Keratinocyte (primary cell): Measurements from ENCODE around the gene RANBP17. TPM values are rescaled to one million over a fixed set of nuclear protein-coding genes. Genes with fewer than 3 reads are reported as not detected.

ENCODE experiments used
- DNase-seq: peaks from one replicate; pipeline ENCODE4 v3.0.0-alpha.2; 2011; ENCODE audit warnings: low read depth, missing footprints, low spot score
- FAIRE-seq: peaks from 2 replicates; lab custom pipeline; 2011; peaks lifted over from hg19 to GRCh38; lab: Jason Lieb, UNC
- H2AFZ ChIP-seq: 2 replicates; pipeline ENCODE4 v1.6.0; 2012; ENCODE audit warnings: low read length, control low read depth, inconsistent platforms; ENCODE audit not compliant: control insufficient read depth
- H3K27ac ChIP-seq: 2 replicates; pipeline ENCODE4 v1.5.1; 2011; ENCODE audit warnings: low read length; ENCODE audit not compliant: control insufficient read depth, insufficient read depth
- H3K27me3 ChIP-seq: 3 replicates; pipeline ENCODE4 v1.6.0; 2011; ENCODE audit warnings: low read length; ENCODE audit not compliant: control insufficient read depth, insufficient read depth; ENCODE audit errors: extremely low read depth
- H3K36me3 ChIP-seq, 2 experiments: 2 replicates in 1 of 2; 3 replicates in 1 of 2; pipeline ENCODE4 v1.5.1; 2011; ENCODE audit warnings: low read length in 2 of 2, mild to moderate bottlenecking in 1 of 2; ENCODE audit not compliant: control insufficient read depth in 2 of 2, insufficient read depth in 2 of 2; ENCODE audit errors: extremely low read depth in 1 of 2
- H3K4me1 ChIP-seq: 3 replicates; pipeline ENCODE4 v1.5.1; 2011; ENCODE audit warnings: low read length; ENCODE audit not compliant: control insufficient read depth, insufficient read depth; ENCODE audit errors: extremely low read depth
- H3K4me2 ChIP-seq: 3 replicates; pipeline ENCODE4 v1.6.0; 2011; ENCODE audit warnings: low read depth, low read length; ENCODE audit not compliant: control insufficient read depth, insufficient read depth; ENCODE audit errors: extremely low read depth
- H3K4me3 ChIP-seq, 3 experiments: fragments of 200-600 bp in 1 of 3; sonication (generic) in 1 of 3; 2 replicates in 2 of 3; 3 replicates in 1 of 3; pipeline ENCODE4 v1.5.1; 2011 to 2016; ENCODE audit warnings: low read length in 3 of 3, mild to moderate bottlenecking in 3 of 3, control low read depth in 2 of 3, inconsistent platforms in 1 of 3, low read depth in 1 of 3, mixed read lengths in 1 of 3, mixed run types in 1 of 3, moderate library complexity in 1 of 3; ENCODE audit not compliant: control insufficient read depth in 2 of 3, insufficient read depth in 2 of 3; ENCODE audit errors: extremely low read depth in 1 of 3
- H3K79me2 ChIP-seq: 2 replicates; pipeline ENCODE4 v1.6.0; 2012; ENCODE audit warnings: low read length; ENCODE audit not compliant: control insufficient read depth, insufficient read depth
- H3K9ac ChIP-seq: 3 replicates; pipeline ENCODE4 v1.6.0; 2011; ENCODE audit warnings: low read length; ENCODE audit not compliant: control insufficient read depth, insufficient read depth; ENCODE audit errors: extremely low read depth
- H3K9me1 ChIP-seq: 3 replicates; pipeline ENCODE4 v1.6.0; 2011; ENCODE audit warnings: low read length; ENCODE audit not compliant: control insufficient read depth, insufficient read depth; ENCODE audit errors: extremely low read depth
- H3K9me3 ChIP-seq: 2 replicates; pipeline ENCODE4 v1.5.1; 2012; ENCODE audit warnings: low read depth, low read length; ENCODE audit not compliant: control insufficient read depth
- H4K20me1 ChIP-seq: 3 replicates; pipeline ENCODE4 v1.6.0; 2011; ENCODE audit warnings: low read length; ENCODE audit not compliant: control insufficient read depth, insufficient read depth; ENCODE audit errors: extremely low read depth
- EZH2 ChIP-seq: IDR thresholded peaks from one replicate; pipeline ENCODE4 v1.6.1; 2012; ENCODE audit warnings: inconsistent platforms, mild to moderate bottlenecking, low read length, moderate library complexity
- dilution Hi-C: fragments of 300-500 bp; cut with MboI; formaldehyde crosslinking; loops from one replicate; pipeline ENCODE4 v1.7.0; 2020; ENCODE audit warnings: low sequenced_read_pairs; ENCODE audit not compliant: extremely low pct_ligation_motif_present
- polyA plus RNA-seq, 5 experiments: library from polyadenylated mRNA; depleted of rRNA in 3 of 5; stranded (reverse) in 3 of 5; stranded (forward) in 1 of 5; unstranded in 1 of 5; fragments of >200 nt; gene quantifications; 1 replicate in 1 of 5; 2 replicates in 3 of 5; 3 replicates in 1 of 5; pipeline versions ENCODE4 v1.2.1 to v1.2.3, GENCODE V29; 2011 to 2012; ENCODE audit warnings: missing spikeins in 2 of 5, low read depth in 1 of 5, low replicate concordance in 1 of 5
- TF ChIP-seq, protein P1 (sequence below), 3 experiments: IDR thresholded peaks in 1 of 3; conservative IDR thresholded peaks in 1 of 3; optimal IDR thresholded peaks in 1 of 3; 2 replicates in 2 of 3; 3 replicates in 1 of 3; pipeline versions ENCODE3 to v1.5.1; 2011; ENCODE audit warnings: low read length in 3 of 3, mild to moderate bottlenecking in 3 of 3, moderate library complexity in 2 of 3, control low read depth in 1 of 3, inconsistent platforms in 1 of 3; ENCODE audit not compliant: insufficient read depth in 2 of 3; ENCODE audit errors: extremely low read depth in 1 of 3

The RANBP17 gene
- polyA plus RNA-seq, 1 donor (not counting 4 experiments of a cell fraction or from before 2014, with no cell fraction given): 0.97 TPM

GRCh38 chr5:171264843-171265242, 403.0 kb downstream of the RANBP17 start:
- Histone ChIP-seq H4K20me1 (no peaks in the 10 kb centered on the region), H3K9ac (no peak overlapping the region), H3K4me3 (no peak overlapping the region), H3K4me1 (no peaks in the 10 kb centered on the region), H3K27me3 (no peaks in the 10 kb centered on the region), H3K36me3 (no peaks in the 10 kb centered on the region), H2AFZ (no peak overlapping the region), H3K9me3 (no peaks in the 10 kb centered on the region), H3K79me2 (no peaks in the 10 kb centered on the region), H3K27ac (no peak overlapping the region), H3K4me2 (no peak overlapping the region), H3K9me1 (no peaks in the 10 kb centered on the region)
- DNase-seq (no peak), FAIRE-seq (no peak)
- dilution Hi-C loops: no loop called here
- TF ChIP-seq, protein P1, sequence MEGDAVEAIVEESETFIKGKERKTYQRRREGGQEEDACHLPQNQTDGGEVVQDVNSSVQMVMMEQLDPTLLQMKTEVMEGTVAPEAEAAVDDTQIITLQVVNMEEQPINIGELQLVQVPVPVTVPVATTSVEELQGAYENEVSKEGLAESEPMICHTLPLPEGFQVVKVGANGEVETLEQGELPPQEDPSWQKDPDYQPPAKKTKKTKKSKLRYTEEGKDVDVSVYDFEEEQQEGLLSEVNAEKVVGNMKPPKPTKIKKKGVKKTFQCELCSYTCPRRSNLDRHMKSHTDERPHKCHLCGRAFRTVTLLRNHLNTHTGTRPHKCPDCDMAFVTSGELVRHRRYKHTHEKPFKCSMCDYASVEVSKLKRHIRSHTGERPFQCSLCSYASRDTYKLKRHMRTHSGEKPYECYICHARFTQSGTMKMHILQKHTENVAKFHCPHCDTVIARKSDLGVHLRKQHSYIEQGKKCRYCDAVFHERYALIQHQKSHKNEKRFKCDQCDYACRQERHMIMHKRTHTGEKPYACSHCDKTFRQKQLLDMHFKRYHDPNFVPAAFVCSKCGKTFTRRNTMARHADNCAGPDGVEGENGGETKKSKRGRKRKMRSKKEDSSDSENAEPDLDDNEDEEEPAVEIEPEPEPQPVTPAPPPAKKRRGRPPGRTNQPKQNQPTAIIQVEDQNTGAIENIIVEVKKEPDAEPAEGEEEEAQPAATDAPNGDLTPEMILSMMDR (optimal IDR thresholded peaks at IDR 0.05 in 1 of 3, IDR thresholded peaks at IDR 0.05 in 1 of 3, conservative IDR thresholded peaks at IDR 0.05 in 1 of 3; ENCODE audit: extremely low read depth in 1 of 3, insufficient read depth in 2 of 3, low read length in 3 of 3): no peak
- TF ChIP-seq EZH2: no peak

- FAIRE-seq (no peak), DNase-seq (no peak)
- dilution Hi-C loops: no loop called here
- H3K9me3 ChIP-seq: no peaks in the 10 kb centered on the region
- H4K20me1 ChIP-seq: no peaks in the 10 kb centered on the region
- H3K79me2 ChIP-seq: no peaks in the 10 kb centered on the region
- no peaks in the 10 kb centered on the region for H3K4me1 ChIP-seq
- H3K27me3 ChIP-seq: no peaks in the 10 kb centered on the region
- no peak overlapping the region for H3K4me2 ChIP-seq
- H3K4me3 ChIP-seq: no peak overlapping the region
- no peaks in the 10 kb centered on the region for H3K36me3 ChIP-seq
- H3K9ac ChIP-seq: no peak overlapping the region
- H3K27ac ChIP-seq: no peak overlapping the region
- no peak overlapping the region for H2AFZ ChIP-seq
- no peaks in the 10 kb centered on the region for H3K9me1 ChIP-seq
- TF ChIP-seq, protein P1 (optimal IDR thresholded peaks at IDR 0.05 in 1 of 3, IDR thresholded peaks at IDR 0.05 in 1 of 3, conservative IDR thresholded peaks at IDR 0.05 in 1 of 3; ENCODE audit: extremely low read depth in 1 of 3, insufficient read depth in 2 of 3, low read length in 3 of 3): no peak
- TF ChIP-seq EZH2: no peak
Observed at GRCh38 chr5:171268700-171269620, 407.1 kb downstream of the RANBP17 start.
